Ascending aorta (tissue), 2 donors: ENCODE data around the gene TBC1D9B. TPM values are rescaled to one million over a fixed set of nuclear protein-coding genes. Genes with fewer than 3 reads are reported as not detected.

ENCODE experiments used
- DNase-seq, 2 donors: peaks; one replicate each; pipeline ENCODE4 v3.0.0-alpha.2; 2019; ENCODE audit warnings: low spot score in 2 of 2
- H3K27ac ChIP-seq, 2 donors: fragments of 200-600 bp; sonication (generic); one replicate each; pipeline ENCODE4 v1.5.1; 2016 to 2017; ENCODE audit warnings: mild to moderate bottlenecking in 1 of 2
- H3K27me3 ChIP-seq: fragments of 200-600 bp; sonication (generic); one replicate; pipeline ENCODE4 v1.5.1; 2017
- H3K36me3 ChIP-seq, 2 donors: fragments of 200-600 bp; sonication (generic); one replicate each; pipeline ENCODE4 v1.5.1; 2016
- H3K4me1 ChIP-seq, 2 donors: fragments of 200-600 bp; sonication (generic); one replicate each; pipeline ENCODE4 v1.5.1; 2016 to 2017; ENCODE audit warnings: mild to moderate bottlenecking in 1 of 2
- H3K4me3 ChIP-seq, 2 donors: fragments of 200-600 bp; sonication (generic); one replicate each; pipeline ENCODE4 v1.5.1; 2016 to 2017; ENCODE audit warnings: mild to moderate bottlenecking in 1 of 2
- H3K9me3 ChIP-seq, 2 donors: fragments of 200-600 bp; sonication (generic); one replicate each; pipeline ENCODE4 v1.5.1; 2016
- CTCF ChIP-seq, 3 experiments: fragments of 200-600 bp in 2 of 3; fragments of 450-650 bp in 1 of 3; sonication (generic) in 2 of 3; IDR thresholded peaks; one replicate each; pipeline ENCODE4 v1.5.1; 2016 to 2019; ENCODE audit warnings: antibody characterized with exemption in 3 of 3, mild to moderate bottlenecking in 1 of 3, moderate library complexity in 1 of 3
- intact Hi-C: fragments of 100-400 bp; cut with DNase I; formaldehyde crosslinking; loops from one replicate; pipeline ENCODE4 v1.15.1; 2023
- total RNA-seq: library from RNA; depleted of rRNA; stranded (reverse); fragments of >200 nt; gene quantifications from one replicate; pipeline ENCODE4 v1.1.0, GENCODE V29; 2016

The TBC1D9B gene
- total RNA-seq, 1 donor from 2014 or later: 220 TPM

- intact Hi-C loops: no loop called here
- Histone ChIP-seq H3K27ac (no peak overlapping the region), H3K36me3 (peaks cover 35 to 49% of the 10 kb centered on the region in 2 donors)
Observed at GRCh38 chr5:179902763-179903158, 4.9 kb downstream of the TBC1D9B start.

GRCh38 chr5:179901915-179902762, 5.6 kb downstream of the TBC1D9B start:
- H3K36me3 ChIP-seq: peaks cover 41 to 55% of the 10 kb centered on the region in 2 donors
- no peak for TF ChIP-seq CTCF (IDR thresholded peaks at IDR 0.05)
- H3K9me3 ChIP-seq: no peaks in the 10 kb centered on the region
- H3K27me3 ChIP-seq: no peaks in the 10 kb centered on the region
- intact Hi-C loops: no loop called here
- H3K27ac ChIP-seq: no peak overlapping the region
- H3K4me1 ChIP-seq: peaks cover 6 to 7% of the 10 kb centered on the region in 2 donors
- H3K4me3 ChIP-seq: no peak overlapping the region
- DNase-seq: no peak

More at GRCh38 chr5:179902763-179903158, 4.9 kb downstream of the TBC1D9B start:
- Histone ChIP-seq H3K4me1 (peaks cover 6 to 7% of the 10 kb centered on the region in 2 donors), H3K27me3 (no peaks in the 10 kb centered on the region), H3K4me3 (no peak overlapping the region), H3K9me3 (no peaks in the 10 kb centered on the region)
- DNase-seq: no peak
- no peak for TF ChIP-seq CTCF (IDR thresholded peaks at IDR 0.05)

- H3K4me3 ChIP-seq: no peak overlapping the region
- no peaks in the 10 kb centered on the region for H3K9me3 ChIP-seq
- no peak for DNase-seq
- intact Hi-C loops: no loop called here
- peaks cover 47 to 59% of the 10 kb centered on the region in 2 donors for H3K36me3 ChIP-seq
- peaks cover 1 to 3% of the 10 kb centered on the region in 2 donors for H3K4me1 ChIP-seq
- no peaks in the 10 kb centered on the region for H3K27me3 ChIP-seq
- TF ChIP-seq CTCF (IDR thresholded peaks at IDR 0.05): no peak
- H3K27ac ChIP-seq: no peak overlapping the region
Observed at GRCh38 chr5:179901462-179901861, 6.2 kb downstream of the TBC1D9B start.

GRCh38 chr5:179900711-179901110, 7.0 kb downstream of the TBC1D9B start:
- Histone ChIP-seq H3K27ac (no peak overlapping the region), H3K4me1 (no peaks in the 10 kb centered on the region), H3K36me3 (peaks cover 47 to 64% of the 10 kb centered on the region in 2 donors), H3K27me3 (no peaks in the 10 kb centered on the region), H3K9me3 (no peaks in the 10 kb centered on the region), H3K4me3 (no peak overlapping the region)
- intact Hi-C loops: no loop called here
- TF ChIP-seq CTCF (IDR thresholded peaks at IDR 0.05): no peak
- DNase-seq: no peak

GRCh38 chr5:179900206-179900605, 7.5 kb downstream of the TBC1D9B start:
- intact Hi-C loops: no loop called here
- Histone ChIP-seq H3K4me3 (no peak overlapping the region), H3K4me1 (no peaks in the 10 kb centered on the region), H3K27me3 (no peaks in the 10 kb centered on the region), H3K36me3 (peaks cover 47 to 68% of the 10 kb centered on the region in 2 donors), H3K9me3 (no peaks in the 10 kb centered on the region), H3K27ac (no peak overlapping the region)
- DNase-seq: no peak
- no peak for TF ChIP-seq CTCF (IDR thresholded peaks at IDR 0.05)
